Transverse colon (tissue), 4 donors: Measurements from ENCODE around the gene LOXL1.

Experiments used
- CTCF ChIP-seq, 5 experiments: fragments of 200-600 bp in 3 of 5; fragments of 450-650 bp in 2 of 5; sonication (generic) in 3 of 5; IDR thresholded peaks; 1 replicate in 2 of 5; 2 replicates in 3 of 5; pipeline ENCODE4 v1.5.1; 2016 to 2017; ENCODE audit warnings: antibody characterized with exemption in 5 of 5, inconsistent platforms in 3 of 5, mild to moderate bottlenecking in 2 of 5, moderate library complexity in 1 of 5
- POLR2A ChIP-seq: fragments of 450-650 bp; IDR thresholded peaks from one replicate; pipeline ENCODE4 v1.6.1; 2016; ENCODE audit warnings: antibody characterized with exemption, mild to moderate bottlenecking, moderate library complexity
- POLR2AphosphoS5 ChIP-seq, 3 donors: sonication (generic); formaldehyde crosslinking; IDR thresholded peaks; one replicate each; pipeline ENCODE4 v1.6.1; 2016; ENCODE audit warnings: antibody characterized with exemption in 3 of 3

GRCh38 chr15:73994912-73995622 lies 68.8 kb downstream of the LOXL1 start:
- no peak for TF ChIP-seq CTCF (IDR thresholded peaks at IDR 0.05)
- no peak for TF ChIP-seq POLR2A
- no peak for TF ChIP-seq POLR2AphosphoS5 (IDR thresholded peaks at IDR 0.05)
